CD4-positive, alpha-beta T cell treated with Interleukin-2 at 100 ng/mL for 4 hours (primary cell): ENCODE results near the gene KCNQ1.

Experiments used
- DNase-seq: peaks from one replicate; pipeline ENCODE4 v3.0.0-alpha.2; 2020; ENCODE audit warnings: low spot score

The KCNQ1 gene

DNA sequence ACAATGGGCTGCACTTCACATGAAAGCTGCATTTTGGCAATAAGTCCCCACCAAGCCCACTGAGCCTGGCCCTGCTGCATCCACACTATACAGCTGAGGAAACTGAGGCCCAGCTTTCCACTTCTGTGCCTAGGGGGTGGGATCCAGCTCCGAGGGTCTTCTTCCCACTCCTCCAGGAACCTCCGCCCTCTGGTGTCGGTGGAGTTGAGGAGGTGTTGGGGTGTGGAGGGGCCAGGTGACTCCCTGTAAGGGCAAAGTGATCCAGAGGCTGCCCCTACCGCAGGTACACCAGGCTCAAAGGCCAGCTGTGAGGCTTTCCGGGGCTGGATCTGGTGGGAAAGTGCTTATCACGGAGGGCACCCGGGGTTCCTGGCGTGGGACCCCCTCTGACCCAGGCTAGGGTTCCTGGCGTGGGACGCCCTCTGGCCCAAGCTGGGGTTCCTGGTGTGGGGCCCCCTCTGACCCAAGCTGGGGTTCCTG, 125.0 kb downstream of the KCNQ1 start:
- DNase-seq: no peak

DNA sequence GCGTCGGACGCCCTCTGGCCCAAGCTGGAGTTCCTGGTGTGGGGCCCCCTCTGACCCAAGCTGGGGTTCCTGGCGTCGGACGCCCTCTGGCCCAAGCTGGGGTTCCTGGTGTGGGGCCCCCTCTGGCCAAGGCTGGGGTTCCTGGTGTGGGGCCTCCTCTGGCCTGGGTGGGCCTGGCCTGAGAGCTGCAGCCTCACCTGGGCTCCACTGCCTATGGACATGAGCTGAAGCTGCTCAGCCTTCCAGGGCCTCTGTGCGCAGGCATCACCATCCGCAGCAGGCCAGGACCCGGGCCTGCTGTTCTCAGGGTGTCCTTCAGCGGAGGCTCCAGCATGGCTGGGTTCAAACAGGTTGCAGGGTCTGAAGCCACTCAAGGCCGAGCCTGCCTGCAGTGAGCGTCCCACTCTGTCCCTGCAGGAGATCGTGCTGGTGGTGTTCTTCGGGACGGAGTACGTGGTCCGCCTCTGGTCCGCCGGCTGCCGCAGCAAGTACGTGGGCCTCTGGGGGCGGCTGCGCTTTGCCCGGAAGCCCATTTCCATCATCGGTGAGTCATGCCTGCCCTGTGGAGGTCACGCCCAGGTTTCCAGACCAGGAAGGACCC, 125.5 kb downstream of the KCNQ1 start:
- DNase-seq: no peak

DNA sequence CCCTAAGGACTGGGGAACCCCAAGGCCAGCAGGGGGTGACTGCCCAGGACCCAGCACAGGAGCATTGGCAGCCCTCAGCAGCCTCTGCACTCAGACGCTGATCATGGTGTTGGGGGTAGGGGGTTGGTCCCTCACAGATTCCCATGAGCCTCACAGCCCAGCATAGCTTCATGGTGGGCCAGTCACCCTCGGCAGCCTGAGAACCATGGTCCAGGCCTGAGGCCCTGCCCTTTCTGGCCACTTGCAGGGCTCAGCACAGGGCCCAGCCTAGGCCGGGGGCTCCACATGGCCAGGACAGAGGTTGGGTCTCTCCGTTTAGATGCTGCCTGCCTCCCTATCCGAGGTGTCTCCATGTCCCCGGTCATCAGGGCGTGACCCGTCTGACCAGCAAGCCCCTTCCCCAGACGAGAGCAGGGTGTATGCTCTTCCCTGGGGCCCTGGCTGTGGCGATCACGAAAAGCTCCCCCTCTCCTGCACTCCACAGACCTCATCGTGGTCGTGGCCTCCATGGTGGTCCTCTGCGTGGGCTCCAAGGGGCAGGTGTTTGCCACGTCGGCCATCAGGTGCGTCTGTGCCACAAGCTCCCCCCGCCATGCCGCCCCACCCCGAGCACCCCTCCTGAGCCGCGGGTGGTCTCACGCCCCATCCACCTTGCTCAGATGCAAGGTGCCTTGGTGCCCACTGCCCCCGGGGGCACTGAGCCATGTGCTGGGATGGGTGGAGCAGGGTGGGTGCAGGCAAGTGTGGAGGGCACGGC, 126.2 kb downstream of the KCNQ1 start:
- no peak for DNase-seq

DNA sequence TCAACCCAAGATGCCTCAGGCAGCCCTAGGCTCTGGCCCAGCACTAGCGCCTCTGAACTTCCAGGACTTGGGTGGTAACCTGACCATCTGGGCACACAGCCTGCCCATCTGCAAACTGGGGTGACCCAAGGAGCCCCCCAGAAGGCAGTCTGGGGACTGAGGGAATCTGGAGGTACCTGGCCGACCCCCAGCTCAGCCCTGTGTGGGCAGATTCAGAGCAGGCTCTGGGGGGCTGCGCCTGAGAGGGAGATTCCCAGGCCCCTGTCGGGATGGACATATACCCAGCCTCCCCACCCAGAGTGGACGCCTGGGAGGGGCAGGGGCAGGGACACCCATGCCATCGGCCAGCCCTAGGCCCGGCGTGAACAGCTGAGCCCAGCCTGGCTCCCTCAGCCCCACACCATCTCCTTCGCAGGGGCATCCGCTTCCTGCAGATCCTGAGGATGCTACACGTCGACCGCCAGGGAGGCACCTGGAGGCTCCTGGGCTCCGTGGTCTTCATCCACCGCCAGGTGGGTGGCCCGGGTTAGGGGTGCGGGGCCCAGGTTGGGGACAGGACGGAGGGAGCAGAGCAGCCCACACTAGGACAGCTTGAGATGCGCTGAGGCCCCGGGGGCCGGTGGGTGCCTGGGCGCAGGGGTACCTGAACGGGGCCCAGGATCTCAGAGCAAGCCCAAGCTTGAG, 126.9 kb downstream of the KCNQ1 start:
- no peak for DNase-seq

DNA sequence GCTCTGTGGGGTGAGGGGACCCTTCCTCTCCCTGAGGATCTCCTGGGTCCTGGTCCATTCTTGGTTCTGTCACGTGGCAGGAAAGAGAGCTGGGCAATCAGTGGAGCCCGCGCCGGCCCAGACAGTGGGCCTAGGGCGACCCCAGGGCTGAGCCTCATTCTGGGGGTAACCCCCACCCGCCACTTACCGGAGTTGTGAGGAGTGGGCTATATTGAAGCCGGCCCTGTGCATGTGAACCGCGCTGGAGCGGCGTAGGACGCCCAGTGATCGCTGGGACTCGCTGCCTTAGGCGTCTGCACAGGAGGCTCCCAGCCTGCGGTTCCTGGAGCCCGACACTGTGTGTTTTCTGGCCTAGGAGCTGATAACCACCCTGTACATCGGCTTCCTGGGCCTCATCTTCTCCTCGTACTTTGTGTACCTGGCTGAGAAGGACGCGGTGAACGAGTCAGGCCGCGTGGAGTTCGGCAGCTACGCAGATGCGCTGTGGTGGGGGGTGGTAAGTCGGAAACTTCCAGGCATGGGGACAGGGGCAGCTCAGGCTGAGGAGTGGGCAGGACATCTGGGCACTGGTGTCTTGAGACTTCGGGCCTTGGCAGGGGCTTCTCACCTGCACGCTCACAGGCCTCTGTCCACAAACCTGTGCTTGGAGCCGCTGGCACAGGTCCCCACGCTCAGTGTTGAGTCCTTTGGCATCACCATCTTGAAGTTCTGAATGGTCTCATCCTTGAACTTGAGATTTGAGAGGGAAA, 127.9 kb downstream of the KCNQ1 start:
- no peak for DNase-seq

DNA sequence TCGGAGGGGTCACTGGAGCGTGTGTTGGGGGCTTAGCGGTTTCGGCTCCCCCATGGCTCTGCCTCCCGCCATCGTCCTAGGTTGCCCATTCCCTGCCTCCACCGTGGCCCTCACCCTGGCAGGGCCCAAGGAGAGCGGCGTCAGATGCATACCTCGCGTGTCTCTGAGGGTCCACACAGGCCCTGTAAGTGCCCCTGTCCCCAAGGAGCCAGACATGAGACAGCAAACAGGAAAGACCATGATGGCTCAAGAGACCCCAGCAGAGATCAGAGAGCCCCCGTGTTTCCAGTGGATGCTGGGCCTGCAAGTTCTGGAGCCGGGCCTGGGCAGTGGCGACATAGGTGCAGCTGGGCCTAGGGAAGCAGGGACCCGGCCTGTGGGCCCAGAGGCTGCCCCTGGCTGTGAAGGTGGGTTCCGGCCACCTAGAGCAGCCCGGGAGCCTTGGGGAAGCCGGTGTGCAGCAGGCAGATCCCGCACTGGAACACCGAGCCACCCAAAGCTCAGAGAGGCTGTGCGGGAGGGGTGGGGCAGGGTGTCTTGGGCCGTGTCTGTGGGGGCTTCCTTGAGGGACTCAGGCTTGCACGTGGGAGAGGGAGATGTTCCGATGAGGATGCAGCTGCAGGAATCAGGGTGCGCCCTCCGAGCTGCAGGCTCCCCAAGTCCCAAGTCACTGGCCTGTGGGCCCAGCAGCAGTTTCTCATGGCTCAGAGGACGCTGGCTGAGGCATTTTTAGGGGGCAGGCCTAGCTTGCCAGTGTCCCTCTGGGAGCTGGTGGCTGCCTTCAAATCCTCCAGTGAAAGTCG, 128.6 kb downstream of the KCNQ1 start:
- no peak for DNase-seq

DNA sequence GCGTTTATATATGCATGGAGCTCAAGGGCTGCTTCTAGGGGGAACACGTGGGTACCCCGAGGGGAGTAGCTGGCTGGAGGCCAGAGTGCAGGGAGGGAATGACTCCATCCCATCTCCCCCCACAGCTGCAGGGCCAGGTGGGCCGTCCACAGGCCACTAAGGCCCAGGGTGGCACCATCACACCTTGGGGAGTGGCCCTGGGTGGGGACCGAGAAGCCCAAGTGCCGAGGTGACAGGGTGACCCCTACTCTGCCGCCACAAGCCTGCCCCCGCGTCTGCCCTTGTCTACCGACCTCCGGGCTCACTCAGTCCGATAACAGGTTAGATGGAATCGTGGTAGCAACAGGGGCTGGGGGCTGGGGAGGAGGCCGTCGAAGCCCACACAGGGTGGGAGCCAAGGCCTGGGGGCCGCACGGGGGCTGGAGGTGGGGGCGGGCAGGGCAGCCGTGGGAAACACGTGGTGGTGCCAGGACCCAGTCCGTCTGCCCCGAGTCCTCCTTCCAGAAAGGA, 129.3 kb downstream of the KCNQ1 start:
- no peak for DNase-seq

DNA sequence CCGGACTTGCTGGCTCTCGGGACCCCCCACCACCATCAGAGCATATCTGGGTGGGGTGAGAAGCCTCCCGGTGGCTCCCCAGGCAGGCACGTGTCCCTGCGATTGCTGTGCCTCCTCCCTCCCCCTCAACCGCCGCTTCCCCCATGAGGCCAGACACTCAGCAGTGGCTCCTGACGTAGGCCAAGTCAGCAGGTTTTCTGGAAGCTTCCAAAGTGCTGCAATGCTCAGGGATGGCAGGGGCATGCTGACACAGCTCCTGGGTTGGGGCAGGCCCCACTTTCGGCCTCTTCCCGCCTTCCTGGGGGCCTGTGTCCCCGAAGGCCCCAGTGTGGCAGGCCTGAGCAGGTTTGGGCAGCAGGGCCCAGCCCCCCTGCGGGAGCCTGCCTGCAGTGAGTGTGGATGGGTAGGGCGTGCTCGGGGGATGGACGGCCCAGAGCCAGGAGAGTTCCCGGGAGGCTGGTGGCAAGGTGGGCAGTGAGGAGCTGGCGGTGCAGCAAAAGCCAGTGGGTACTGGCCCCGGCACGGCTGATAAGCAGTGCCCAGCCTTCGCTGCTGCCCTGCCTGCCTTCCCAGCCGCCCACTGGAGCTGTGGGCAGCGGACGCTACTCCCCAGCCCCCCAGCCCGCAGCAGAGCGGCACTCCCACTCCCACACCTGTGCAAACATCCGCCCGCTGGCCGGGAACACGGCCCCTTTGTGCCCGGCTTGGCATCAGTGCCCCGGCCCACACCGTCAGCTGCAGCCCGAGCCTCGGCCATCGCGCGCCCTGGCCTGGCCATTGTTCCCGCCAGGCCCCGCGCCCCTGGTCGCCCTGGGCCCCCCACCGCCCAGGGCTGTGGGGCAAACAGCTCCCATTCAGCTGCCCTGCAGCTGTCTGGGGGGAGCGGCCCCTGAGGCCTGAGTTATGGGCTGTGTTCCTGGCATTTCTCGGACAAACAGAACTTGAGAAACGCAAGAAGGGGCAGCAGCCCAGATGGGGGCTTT, 130.0 kb downstream of the KCNQ1 start:
- no peak for DNase-seq

DNA sequence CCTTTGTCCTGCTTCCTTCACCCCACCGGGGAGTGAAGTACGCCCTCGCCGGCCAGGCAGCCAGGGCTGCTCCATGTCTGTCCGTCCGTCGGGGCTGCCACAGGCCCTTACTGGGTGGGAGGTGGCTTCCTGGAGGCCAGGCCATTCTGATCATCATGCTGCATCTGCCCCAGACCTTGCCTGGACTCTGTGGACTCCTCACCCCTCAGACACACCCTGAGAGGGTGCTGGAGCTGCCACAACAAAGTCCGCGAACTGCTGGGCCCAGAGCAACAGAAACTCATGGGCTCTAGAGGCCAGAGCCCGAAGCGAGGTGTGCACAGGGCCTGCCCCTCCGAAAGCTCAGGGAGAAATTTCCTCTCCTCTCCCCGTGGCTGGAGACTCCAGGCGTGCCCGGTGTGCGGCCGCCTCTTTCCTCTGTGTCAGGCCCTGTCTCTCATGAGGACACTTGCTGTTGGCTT, 130.8 kb downstream of the KCNQ1 start:
- DNase-seq: no peak

DNA sequence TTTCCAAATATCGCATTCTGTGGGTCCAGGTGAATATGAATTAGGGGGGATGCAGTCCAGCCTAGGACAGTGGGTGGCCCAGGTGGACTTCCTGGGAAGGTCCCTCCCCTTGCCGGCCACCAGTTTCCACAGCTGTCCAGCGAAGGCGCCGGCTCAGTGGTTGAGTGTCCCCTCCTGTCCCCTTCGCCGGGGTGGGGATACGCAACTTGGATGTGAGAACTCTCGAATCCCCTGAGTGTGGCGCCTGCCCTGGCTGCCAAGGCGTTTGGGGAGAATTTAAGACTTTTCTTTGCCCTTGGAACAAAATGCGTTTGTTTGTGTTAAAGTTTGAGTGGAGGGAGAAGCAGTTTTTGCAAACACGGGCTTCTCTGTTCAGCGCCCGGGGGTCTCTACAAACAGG, 131.3 kb downstream of the KCNQ1 start:
- DNase-seq: no peak

DNA sequence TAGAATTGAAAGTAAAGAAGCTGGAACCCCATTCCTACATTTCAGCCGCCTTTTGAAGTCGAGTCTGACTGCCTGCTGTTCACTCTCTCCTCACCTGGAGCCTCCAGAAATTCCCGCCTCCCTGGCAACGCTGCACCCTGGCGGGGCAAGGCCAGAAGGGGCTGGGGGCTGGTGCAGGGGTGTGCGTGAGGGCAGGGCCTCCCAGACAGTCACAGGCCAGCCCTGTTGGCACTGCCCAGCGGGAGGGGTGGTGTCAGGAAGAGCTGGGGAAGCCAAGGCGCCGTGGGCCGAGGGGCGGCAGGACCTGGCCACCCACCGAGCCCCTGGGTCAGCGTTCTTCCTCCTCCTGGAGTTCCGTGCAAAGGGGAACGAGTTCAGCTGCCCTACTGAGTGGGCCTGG, 131.7 kb downstream of the KCNQ1 start:
- DNase-seq: no peak

DNA sequence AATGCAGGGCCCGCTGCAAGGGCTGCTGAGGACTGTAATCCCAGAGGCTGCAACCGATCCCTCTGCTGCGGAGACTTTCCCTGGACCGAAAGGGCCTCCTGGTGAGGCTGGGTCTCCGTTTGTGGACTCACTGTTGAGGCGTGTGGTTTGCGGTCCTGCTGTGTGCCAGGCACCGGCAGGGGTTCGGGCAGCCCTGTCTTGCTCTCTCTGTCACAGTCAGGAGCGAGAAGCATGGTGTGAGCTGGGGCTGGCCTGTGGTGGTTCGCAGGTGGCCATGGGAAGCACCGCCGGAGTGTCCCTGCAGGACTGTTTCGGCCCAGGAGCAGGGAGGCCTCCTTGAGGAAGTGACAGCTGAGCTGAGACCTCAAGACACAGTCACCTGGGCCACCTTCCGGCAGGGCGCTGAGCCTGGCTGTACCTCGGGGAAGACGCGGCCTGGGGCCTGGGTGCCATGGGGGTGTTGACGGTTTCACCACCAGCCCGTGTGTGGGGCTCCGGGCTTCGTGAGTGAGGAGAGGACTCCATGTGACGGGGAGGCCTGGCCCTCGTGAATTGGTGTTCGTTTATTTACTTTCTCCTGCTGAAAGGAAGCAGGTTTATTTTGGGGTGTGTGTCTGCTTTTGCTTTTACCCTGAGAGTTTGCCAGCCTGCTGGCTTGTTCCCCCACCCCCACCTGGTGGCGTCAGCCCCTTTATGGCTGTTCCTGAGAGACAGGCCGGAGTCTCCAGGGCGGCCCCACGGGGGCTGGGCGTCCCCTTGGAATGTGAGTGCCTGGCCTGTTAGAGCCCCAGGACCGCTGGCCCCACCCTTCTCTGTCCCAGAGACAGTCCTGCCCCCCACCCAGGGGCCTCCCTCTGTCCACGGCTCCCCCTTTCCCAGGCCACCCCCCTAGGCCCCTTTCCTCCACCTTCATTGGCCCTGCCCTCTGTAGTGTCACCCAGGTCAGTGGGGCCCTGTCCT, 132.5 kb downstream of the KCNQ1 start:
- no peak for DNase-seq

DNA sequence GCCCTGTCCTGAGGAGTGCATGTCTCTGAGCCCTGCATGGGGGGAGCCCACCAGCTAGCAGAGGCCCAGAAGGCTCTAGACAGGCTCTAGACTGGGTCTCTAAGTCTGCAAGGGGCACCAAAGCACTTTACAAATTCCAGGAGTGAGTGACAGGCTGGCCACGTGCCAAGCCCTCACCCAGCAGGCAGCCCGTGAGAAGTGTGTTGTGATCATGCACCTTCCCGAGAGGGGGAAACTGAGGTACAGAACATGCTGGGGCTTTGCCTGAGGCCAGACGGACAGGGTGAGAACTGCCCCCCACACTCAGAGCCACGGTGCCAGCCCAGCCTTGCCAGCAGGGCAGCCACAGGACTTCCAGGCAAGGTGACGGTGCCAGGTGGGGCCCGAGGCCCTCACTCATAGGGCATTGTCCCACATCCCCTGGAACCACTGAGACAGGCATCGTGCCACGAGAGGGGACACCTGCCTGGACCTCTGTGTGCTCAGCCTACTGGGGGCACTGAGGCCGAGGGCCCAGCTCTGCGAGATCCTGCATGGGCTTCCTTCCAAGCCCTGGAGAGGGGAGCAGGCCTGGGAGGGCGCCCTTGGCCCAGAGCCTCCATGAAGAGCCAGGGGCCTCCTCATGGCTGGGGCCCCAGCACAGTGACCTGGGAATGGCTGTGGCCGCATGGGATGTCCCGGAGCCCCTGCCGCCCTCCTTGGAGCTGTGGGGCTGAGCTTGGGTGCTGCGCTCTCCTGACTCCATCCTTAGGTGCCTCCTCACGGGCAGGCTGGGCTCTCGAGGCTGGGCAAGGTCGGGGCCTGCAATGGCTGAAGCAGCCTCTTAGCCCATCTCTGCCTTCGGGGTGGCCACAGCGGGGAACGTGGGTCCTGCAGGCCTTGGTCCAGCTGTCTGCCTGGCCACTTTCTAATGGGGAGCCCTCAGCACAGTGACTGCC, 133.5 kb downstream of the KCNQ1 start:
- DNase-seq: no peak

DNA sequence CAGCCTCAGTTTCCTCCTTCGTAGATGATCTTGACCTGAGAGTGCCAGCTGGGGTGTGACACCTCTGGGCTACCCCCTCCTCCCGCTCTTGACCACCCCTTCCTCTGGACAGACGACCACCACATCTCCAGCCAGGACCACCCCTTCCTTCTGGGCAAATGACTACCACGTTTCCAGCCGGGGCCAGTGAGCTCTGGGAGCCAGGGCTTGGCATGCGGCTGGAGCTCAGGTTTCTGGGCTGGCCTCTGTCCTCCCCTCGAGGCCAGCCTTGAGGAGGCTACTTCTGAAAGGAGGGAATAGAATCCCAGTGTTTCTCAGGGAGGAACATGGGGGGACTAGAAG, 134.1 kb downstream of the KCNQ1 start:
- DNase-seq: no peak

DNA sequence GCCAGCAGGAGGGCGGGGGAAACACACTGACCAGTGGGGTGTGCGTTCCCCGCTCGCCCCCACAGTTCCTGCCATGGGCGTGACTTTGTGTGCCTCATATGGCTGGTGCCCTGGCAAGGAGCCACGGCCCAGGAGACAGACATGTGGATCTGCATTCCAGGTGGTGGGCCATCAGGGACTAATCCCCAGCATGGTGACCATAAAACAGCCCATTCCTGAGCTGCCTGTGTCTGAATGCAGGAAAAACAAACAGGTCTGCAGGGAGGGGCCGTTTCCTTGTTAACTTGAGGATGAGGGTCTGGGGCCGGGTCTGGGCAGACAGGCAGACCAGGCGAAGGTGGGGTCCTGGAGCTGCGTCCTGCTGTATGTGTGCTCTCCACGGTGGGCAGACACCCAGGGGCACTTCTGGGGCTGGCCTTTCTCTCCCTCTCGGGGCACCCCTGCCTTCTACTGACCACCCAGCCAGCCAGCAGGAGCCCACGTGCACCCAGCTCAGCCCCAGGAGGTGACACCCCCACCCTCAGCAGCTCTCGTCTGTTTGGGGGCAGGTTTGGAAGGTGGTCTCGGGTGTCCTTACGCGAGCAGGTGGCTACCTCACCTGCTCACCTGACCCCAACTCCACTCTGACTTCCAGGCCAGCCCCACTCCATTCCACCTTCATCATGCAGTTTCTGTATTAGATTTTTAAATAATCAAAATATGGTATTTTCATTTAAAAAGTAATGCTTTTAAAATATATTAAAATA, 134.7 kb downstream of the KCNQ1 start:
- no peak for DNase-seq

DNA sequence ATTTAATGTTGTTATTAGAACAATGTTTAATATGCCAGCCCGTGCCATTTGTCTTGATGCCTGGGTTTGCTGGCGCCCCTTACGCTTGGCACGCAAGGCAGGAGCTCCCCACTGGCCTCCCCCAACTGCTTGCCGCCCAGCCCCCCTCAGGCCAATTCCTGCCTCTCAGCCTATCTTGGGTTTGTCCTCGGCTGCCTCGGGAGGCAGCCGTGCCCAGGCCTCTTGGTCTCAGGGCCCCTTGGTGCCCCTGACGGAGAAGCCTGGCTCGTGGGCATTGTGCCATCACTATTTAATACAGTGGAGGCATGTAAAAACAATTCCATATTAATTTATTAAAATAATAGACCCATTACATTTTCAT, 135.2 kb downstream of the KCNQ1 start:
- no peak for DNase-seq

DNA sequence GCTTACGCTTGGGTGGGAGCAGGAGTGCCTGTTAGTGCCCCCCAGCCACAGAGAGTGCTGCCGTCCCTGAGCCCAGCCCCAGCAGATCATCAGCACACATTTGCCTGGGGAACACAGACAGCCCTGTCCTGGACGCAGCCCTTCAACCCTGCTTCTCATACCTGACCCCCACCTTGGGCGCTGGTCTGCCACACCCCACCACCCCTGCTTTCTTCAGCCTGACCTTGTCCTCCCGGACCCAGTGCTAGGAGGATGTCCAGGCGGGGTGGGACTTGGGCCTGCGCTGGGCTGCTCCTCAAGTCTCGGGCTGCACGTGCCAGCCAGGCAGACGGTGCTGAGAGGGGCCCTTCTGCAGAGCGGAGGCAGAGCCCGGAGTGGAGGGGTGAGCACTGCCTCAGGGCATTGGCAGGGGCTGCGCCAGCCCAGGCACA, 135.8 kb downstream of the KCNQ1 start:
- no peak for DNase-seq
